ENCODE measurements around the gene C5AR2.
"Not testable (repeated sequence)": the region's sequence is repeated elsewhere in the genome, so short reads cannot be mapped to it uniquely, and the experiment has no call there.

C5AR2 gene

GRCh38 chr19:47377208-47377701 lies 45.3 kb downstream of the C5AR2 start:
- Histone ChIP-seq H3K4me1 (ENCODE audit: control insufficient read depth, insufficient read depth, low read length, poor library complexity, severe bottlenecking) (no peaks in the 10 kb centered on the region), H3K27ac (ENCODE audit: low read depth, low read length, severe bottlenecking) (no peak overlapping the region), H3K4me3 (ENCODE audit: extremely low read depth, insufficient read depth, low read length, poor library complexity, severe bottlenecking) (no peak overlapping the region), H3K9me3 (ENCODE audit: control insufficient read depth, low read length) (no peaks in the 10 kb centered on the region), H3K36me3 (ENCODE audit: control insufficient read depth, insufficient read depth, low read length) (peaks cover 89% of the 10 kb centered on the region)
- WGBS, 2 experiments (ENCODE audit: insufficient coverage in 2 of 2): 92 to 97% methylated on average over 14 of the region's 16 CpGs

DNA sequence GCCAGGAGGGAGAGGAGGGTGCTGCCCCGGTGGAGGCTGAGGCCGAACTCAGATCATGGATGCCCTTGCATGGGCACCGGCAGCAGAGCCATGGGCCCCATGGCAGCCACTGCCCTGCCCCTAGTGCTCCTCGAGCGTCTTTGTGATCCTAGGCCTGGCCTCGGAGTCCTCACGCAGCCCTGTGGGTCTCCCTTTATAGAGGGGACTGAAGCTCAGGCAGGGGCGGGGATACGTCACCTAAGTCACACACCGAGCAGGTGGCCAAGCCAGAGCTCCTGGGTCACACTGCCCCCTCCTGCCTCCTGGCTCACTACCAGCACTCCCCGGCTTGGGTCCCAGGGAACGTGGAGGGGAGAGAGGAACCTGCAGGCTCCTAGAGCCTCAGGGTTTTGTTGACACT lies 45.8 kb downstream of the C5AR2 start:
- peaks cover 88% of the 10 kb centered on the region for H3K36me3 ChIP-seq (ENCODE audit: control insufficient read depth, insufficient read depth, low read length)

GRCh38 chr19:47378246-47378645 lies 46.3 kb downstream of the C5AR2 start:
- no peaks in the 10 kb centered on the region for H3K4me1 ChIP-seq (ENCODE audit: control insufficient read depth, insufficient read depth, low read length, poor library complexity, severe bottlenecking)
- peaks cover 86% of the 10 kb centered on the region for H3K36me3 ChIP-seq (ENCODE audit: control insufficient read depth, insufficient read depth, low read length)
- H3K27ac ChIP-seq (ENCODE audit: low read depth, low read length, severe bottlenecking): no peak overlapping the region
- no peaks in the 10 kb centered on the region for H3K9me3 ChIP-seq (ENCODE audit: control insufficient read depth, low read length)
- WGBS, 2 experiments (ENCODE audit: insufficient coverage in 2 of 2): 94 to 97% methylated on average over 8 to 9 of the region's 11 CpGs
- no peak overlapping the region for H3K4me3 ChIP-seq (ENCODE audit: extremely low read depth, insufficient read depth, low read length, poor library complexity, severe bottlenecking)

More for the DNA sequence above, 45.8 kb downstream of the C5AR2 start:
- Histone ChIP-seq H3K9me3 (ENCODE audit: control insufficient read depth, low read length) (no peaks in the 10 kb centered on the region), H3K4me3 (ENCODE audit: extremely low read depth, insufficient read depth, low read length, poor library complexity, severe bottlenecking) (no peak overlapping the region), H3K27ac (ENCODE audit: low read depth, low read length, severe bottlenecking) (no peak overlapping the region), H3K4me1 (ENCODE audit: control insufficient read depth, insufficient read depth, low read length, poor library complexity, severe bottlenecking) (no peaks in the 10 kb centered on the region)
- WGBS, 2 experiments (ENCODE audit: insufficient coverage in 2 of 2): 94 to 99% methylated on average over 10 to 11 of the region's 12 CpGs

DNA sequence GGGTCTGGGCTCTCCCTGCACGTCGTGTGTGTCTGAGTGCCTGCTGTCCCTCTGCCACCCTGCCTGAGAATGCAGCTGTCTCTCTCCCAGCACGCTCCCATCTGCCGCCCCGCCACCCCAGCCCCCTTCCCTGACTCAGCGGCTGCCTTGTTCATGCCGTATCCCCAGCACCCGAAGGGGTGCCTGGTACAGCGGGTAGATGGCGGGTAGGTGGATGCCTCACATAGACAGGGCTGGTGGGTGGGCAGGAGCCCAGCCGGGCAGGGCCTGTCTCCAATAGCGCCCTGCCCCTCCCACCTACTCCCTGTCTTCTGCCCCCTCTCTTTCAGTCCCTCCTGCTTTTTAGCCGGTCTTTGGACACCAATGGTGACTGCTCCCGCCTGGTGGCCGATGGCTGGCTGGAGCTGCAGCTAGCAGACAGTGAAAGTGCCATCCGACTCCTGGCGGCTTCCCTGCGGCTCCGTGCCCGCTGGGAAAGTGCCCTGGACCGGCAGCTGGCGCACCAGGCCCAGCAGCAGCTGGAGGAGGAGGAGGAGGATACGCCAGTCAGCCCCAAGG lies 47.5 kb downstream of the C5AR2 start:
- Histone ChIP-seq H3K36me3 (ENCODE audit: control insufficient read depth, insufficient read depth, low read length) (peaks cover 77% of the 10 kb centered on the region), H3K9me3 (ENCODE audit: control insufficient read depth, low read length) (no peaks in the 10 kb centered on the region), H3K4me3 (ENCODE audit: extremely low read depth, insufficient read depth, low read length, poor library complexity, severe bottlenecking) (no peak overlapping the region), H3K4me1 (ENCODE audit: control insufficient read depth, insufficient read depth, low read length, poor library complexity, severe bottlenecking) (no peaks in the 10 kb centered on the region), H3K27ac (ENCODE audit: low read depth, low read length, severe bottlenecking) (no peak overlapping the region)
- 95 to 96% methylated on average over 16 to 19 of the region's 23 CpGs for WGBS, 2 experiments (ENCODE audit: insufficient coverage in 2 of 2)

DNA sequence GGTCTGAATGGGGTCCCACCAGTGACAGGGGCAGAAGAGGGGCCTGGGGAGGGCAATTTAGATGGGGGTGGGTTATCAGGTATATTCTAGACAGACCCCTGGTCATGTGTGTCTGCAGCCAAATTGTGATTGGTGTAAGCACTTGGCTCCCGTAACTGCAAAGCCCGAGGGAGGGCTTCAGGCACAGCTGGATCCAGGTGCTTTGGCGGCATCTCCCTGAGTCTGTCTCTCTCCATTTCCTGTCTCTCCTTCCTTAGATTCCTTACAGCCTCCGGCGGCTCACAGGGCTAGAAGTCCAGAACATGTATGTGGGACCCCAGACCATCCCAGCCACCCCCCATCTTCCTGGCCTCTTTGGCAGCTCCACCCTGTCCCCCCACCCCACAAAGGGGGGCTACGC lies 48.6 kb downstream of the C5AR2 start:
- peaks cover 68% of the 10 kb centered on the region for H3K36me3 ChIP-seq (ENCODE audit: control insufficient read depth, insufficient read depth, low read length)
- no peak overlapping the region for H3K4me3 ChIP-seq (ENCODE audit: extremely low read depth, insufficient read depth, low read length, poor library complexity, severe bottlenecking)
- no peaks in the 10 kb centered on the region for H3K9me3 ChIP-seq (ENCODE audit: control insufficient read depth, low read length)
- no peaks in the 10 kb centered on the region for H3K4me1 ChIP-seq (ENCODE audit: control insufficient read depth, insufficient read depth, low read length, poor library complexity, severe bottlenecking)
- 80 to 92% methylated on average over 1 to 5 of the region's 6 CpGs for WGBS, 2 experiments (ENCODE audit: insufficient coverage in 2 of 2)
- H3K27ac ChIP-seq (ENCODE audit: low read depth, low read length, severe bottlenecking): no peak overlapping the region

- peaks cover 62% of the 10 kb centered on the region for H3K36me3 ChIP-seq (ENCODE audit: control insufficient read depth, insufficient read depth, low read length)
- no peaks in the 10 kb centered on the region for H3K4me1 ChIP-seq (ENCODE audit: control insufficient read depth, insufficient read depth, low read length, poor library complexity, severe bottlenecking)
- H3K4me3 ChIP-seq (ENCODE audit: extremely low read depth, insufficient read depth, low read length, poor library complexity, severe bottlenecking): no peak overlapping the region
- WGBS, 2 experiments (ENCODE audit: insufficient coverage in 2 of 2): 95 to 99% methylated on average over 14 of the region's 14 CpGs
- H3K27ac ChIP-seq (ENCODE audit: low read depth, low read length, severe bottlenecking): no peak overlapping the region
- H3K9me3 ChIP-seq (ENCODE audit: control insufficient read depth, low read length): no peaks in the 10 kb centered on the region
Measured at GRCh38 chr19:47381121-47381520, 49.1 kb downstream of the C5AR2 start.

DNA sequence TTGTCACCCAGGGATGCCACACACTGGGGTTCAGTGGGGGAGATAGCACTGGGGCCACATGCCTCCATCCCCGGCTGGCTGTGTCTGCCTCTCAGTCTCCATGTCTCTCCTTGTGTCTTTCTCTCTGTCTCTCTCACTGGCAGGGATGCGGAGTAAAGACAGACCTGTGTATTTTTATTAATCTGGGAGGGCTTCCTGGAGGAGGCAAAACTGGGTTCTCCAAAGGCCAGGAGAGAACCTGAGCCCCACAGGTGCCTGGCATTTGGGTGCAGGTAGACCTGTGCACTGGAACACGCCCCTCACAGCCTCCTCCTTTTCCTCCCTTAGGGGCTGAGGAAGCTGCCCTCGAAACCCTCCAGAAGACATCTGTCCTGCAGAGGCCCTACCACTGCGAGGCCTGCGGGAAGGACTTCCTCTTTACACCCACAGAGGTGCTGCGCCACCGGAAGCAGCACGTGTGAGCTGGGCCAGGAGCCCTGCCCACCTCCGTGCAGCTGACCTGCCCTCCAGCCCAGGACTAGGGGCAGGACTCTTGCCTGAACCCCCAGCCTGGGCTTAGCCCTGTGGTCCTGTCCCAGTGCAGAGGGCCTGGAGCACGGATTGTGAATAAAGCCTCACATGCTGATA lies 49.8 kb downstream of the C5AR2 start:
- peaks cover 56% of the 10 kb centered on the region for H3K36me3 ChIP-seq (ENCODE audit: control insufficient read depth, insufficient read depth, low read length)
- WGBS, 2 experiments (ENCODE audit: insufficient coverage in 2 of 2): 89 to 92% methylated on average over 10 of the region's 11 CpGs
- H3K4me1 ChIP-seq (ENCODE audit: control insufficient read depth, insufficient read depth, low read length, poor library complexity, severe bottlenecking): no peaks in the 10 kb centered on the region

DNA sequence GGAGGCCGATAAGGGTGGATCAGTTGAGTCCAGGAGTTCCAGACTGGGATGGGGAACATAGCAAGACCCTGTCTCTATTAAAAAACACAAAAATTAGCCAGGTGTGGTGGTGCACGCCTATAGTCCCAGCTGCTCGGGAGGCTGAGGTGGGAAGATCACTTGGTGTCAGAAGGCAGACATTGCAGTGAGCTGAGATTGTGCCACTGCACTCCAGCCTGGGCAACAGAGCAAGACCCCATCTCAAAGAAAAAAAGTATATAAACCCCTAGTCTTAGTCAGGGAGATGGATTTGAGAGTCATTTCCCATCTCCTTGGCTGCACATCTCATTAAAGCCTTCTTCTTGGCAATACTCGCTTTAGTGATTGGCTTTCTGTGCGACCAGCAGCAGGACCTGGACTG lies 51.9 kb downstream of the C5AR2 start:
- 82% methylated on average over 2 of the region's 5 CpGs; no CpG with 5 or more reads in 1 of the 2 experiments for WGBS, 2 experiments (ENCODE audit: insufficient coverage in 2 of 2)

More for the DNA sequence above, 49.8 kb downstream of the C5AR2 start:
- no peak overlapping the region for H3K4me3 ChIP-seq (ENCODE audit: extremely low read depth, insufficient read depth, low read length, poor library complexity, severe bottlenecking)
- H3K9me3 ChIP-seq (ENCODE audit: control insufficient read depth, low read length): no peaks in the 10 kb centered on the region
- no peak overlapping the region for H3K27ac ChIP-seq (ENCODE audit: low read depth, low read length, severe bottlenecking)

GRCh38 chr19:47384533-47384932 lies 52.6 kb downstream of the C5AR2 start:
- peaks cover 32% of the 10 kb centered on the region for H3K36me3 ChIP-seq (ENCODE audit: control insufficient read depth, insufficient read depth, low read length)
- not testable (repeated sequence) for H3K9me3 ChIP-seq (ENCODE audit: control insufficient read depth, low read length); H3K27ac ChIP-seq (ENCODE audit: low read depth, low read length, severe bottlenecking); H3K4me3 ChIP-seq (ENCODE audit: extremely low read depth, insufficient read depth, low read length, poor library complexity, severe bottlenecking); H3K4me1 ChIP-seq (ENCODE audit: control insufficient read depth, insufficient read depth, low read length, poor library complexity, severe bottlenecking)
- WGBS, 2 experiments (ENCODE audit: insufficient coverage in 2 of 2): 93 to 100% methylated on average over 2 to 3 of the region's 4 CpGs

More for the DNA sequence above, 51.9 kb downstream of the C5AR2 start:
- H3K4me1 ChIP-seq (ENCODE audit: control insufficient read depth, insufficient read depth, low read length, poor library complexity, severe bottlenecking); H3K4me3 ChIP-seq (ENCODE audit: extremely low read depth, insufficient read depth, low read length, poor library complexity, severe bottlenecking); H3K9me3 ChIP-seq (ENCODE audit: control insufficient read depth, low read length); H3K27ac ChIP-seq (ENCODE audit: low read depth, low read length, severe bottlenecking): not testable (repeated sequence)
- peaks cover 37% of the 10 kb centered on the region for H3K36me3 ChIP-seq (ENCODE audit: control insufficient read depth, insufficient read depth, low read length)

- not testable (repeated sequence) for H3K27ac ChIP-seq (ENCODE audit: low read depth, low read length, severe bottlenecking); H3K4me1 ChIP-seq (ENCODE audit: control insufficient read depth, insufficient read depth, low read length, poor library complexity, severe bottlenecking); H3K9me3 ChIP-seq (ENCODE audit: control insufficient read depth, low read length); H3K4me3 ChIP-seq (ENCODE audit: extremely low read depth, insufficient read depth, low read length, poor library complexity, severe bottlenecking)
- WGBS, 2 experiments (ENCODE audit: insufficient coverage in 2 of 2): 92 to 93% methylated on average over 10 of the region's 12 CpGs
- peaks cover 12% of the 10 kb centered on the region for H3K36me3 ChIP-seq (ENCODE audit: control insufficient read depth, insufficient read depth, low read length)
Measured at GRCh38 chr19:47386582-47386981, 54.6 kb downstream of the C5AR2 start.

DNA sequence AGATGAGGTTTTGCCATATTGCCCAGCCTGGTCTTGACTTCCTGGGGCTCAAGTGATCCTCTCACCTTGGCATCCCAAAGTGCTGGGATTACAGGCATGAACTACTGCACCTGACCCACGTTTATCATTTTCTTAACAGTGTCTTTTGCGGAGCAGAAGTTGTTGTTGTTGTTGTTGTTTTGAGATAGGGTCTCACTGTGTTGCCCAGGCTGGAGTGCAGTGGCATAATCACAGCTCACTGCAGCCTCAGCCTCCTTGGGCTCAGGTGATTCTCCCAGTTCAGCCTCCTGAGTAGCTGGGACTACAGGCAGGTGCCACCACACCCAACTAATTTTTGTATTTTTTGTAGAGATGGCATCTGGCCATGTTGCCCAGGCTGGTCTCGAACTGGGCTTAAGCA lies 55.6 kb downstream of the C5AR2 start:
- WGBS, 2 experiments (ENCODE audit: insufficient coverage in 2 of 2): 100% methylated on average over 1 to 3 of the region's 3 CpGs
- not testable (repeated sequence) for H3K4me1 ChIP-seq (ENCODE audit: control insufficient read depth, insufficient read depth, low read length, poor library complexity, severe bottlenecking); H3K9me3 ChIP-seq (ENCODE audit: control insufficient read depth, low read length); H3K36me3 ChIP-seq (ENCODE audit: control insufficient read depth, insufficient read depth, low read length); H3K27ac ChIP-seq (ENCODE audit: low read depth, low read length, severe bottlenecking); H3K4me3 ChIP-seq (ENCODE audit: extremely low read depth, insufficient read depth, low read length, poor library complexity, severe bottlenecking)
